GM21529 (cell line): ENCODE results near the gene SOWAHC.
A peak's percentile ranks its signal among the peaks of the same experiment; 100 is the strongest.
"Not testable (repeated sequence)": the region's sequence is repeated elsewhere in the genome, so short reads cannot be mapped to it uniquely, and the experiment has no call there.

Source experiments
- ATAC-seq: cut with Tn5 transposase; IDR thresholded peaks from one replicate; pipeline ENCODE4 v1.9.1; 2021; ENCODE audit not compliant: unreplicated experiment

The SOWAHC gene

GRCh38 chr2:109613922-109614714 lies at the start of gene SOWAHC, which contains the start of gene SEPTIN10:
Gene SOWAHC (plus strand): TSS chr2:109614364. CDS start chr2:109614490, 126 bp downstream.
Gene SEPTIN10 (minus strand): TSS chr2:109613966. CDS start chr2:109613827, 139 bp downstream.
- peak; percentile 80 for ATAC-seq

GRCh38 chr2:109575373-109575772 lies 38.8 kb upstream of the SOWAHC start:
- ATAC-seq: no peak

- ATAC-seq: not testable (repeated sequence)
Measured at GRCh38 chr2:109577630-109578029, 36.5 kb upstream of the SOWAHC start.

GRCh38 chr2:109582928-109583895 lies 31.0 kb upstream of the SOWAHC start:
- peak; percentile 63 for ATAC-seq

- no peak for ATAC-seq
Measured at GRCh38 chr2:109586687-109587086, 27.5 kb upstream of the SOWAHC start.

GRCh38 chr2:109591206-109591605 lies 23.0 kb upstream of the SOWAHC start:
- ATAC-seq: no peak

GRCh38 chr2:109592905-109593304 lies 21.3 kb upstream of the SOWAHC start:
- ATAC-seq: no peak

- ATAC-seq: no peak
Measured at GRCh38 chr2:109594246-109594885, 19.8 kb upstream of the SOWAHC start.

GRCh38 chr2:109595644-109596043 lies 18.5 kb upstream of the SOWAHC start:
- no peak for ATAC-seq

GRCh38 chr2:109597283-109597682 lies 16.9 kb upstream of the SOWAHC start:
- ATAC-seq: no peak

GRCh38 chr2:109601783-109602182 lies 12.4 kb upstream of the SOWAHC start:
- ATAC-seq: no peak

- ATAC-seq: no peak
Measured at GRCh38 chr2:109602617-109603188, 11.5 kb upstream of the SOWAHC start.

- ATAC-seq: no peak
Measured at GRCh38 chr2:109604597-109604996, 9.6 kb upstream of the SOWAHC start.

GRCh38 chr2:109607766-109608165 lies 6.4 kb upstream of the SOWAHC start:
- no peak for ATAC-seq

- no peak for ATAC-seq
Measured at GRCh38 chr2:109609352-109610024, 4.7 kb upstream of the SOWAHC start.

- ATAC-seq: no peak
Measured at GRCh38 chr2:109611467-109612095, 2.6 kb upstream of the SOWAHC start.

GRCh38 chr2:109613081-109613921 lies 863 bp upstream of the SOWAHC start:
- ATAC-seq: peak; percentile 37

GRCh38 chr2:109614715-109615636 lies 812 bp downstream of the SOWAHC start:
- ATAC-seq: no peak
